ENCODE measurements around the gene CDK6.

- TF ChIP-seq EZH2 (IDR thresholded peaks at IDR 0.05; ENCODE audit: borderline replicate concordance, low read depth, low read length, poor library complexity, severe bottlenecking) (no peak), CTCF (conservative IDR thresholded peaks at IDR 0.05; ENCODE audit: low read depth, low read length) (no peak)
These were observed 86.4 kb downstream of the CDK6 start for GRCh38 chr7:92749832-92750446.

Data from A673 (cell line).